ENCODE data around the gene TET1. TPM values are rescaled to one million over a fixed set of nuclear protein-coding genes. Genes with fewer than 3 reads are reported as not detected.
"Not testable (repeated sequence)": the region's sequence is repeated elsewhere in the genome, so short reads cannot be mapped to it uniquely, and the experiment has no call there.

The TET1 gene
- total and polyA plus RNA-seq, 2 donors from 2014 or later, result 0.22 to 2.2 TPM

DNA sequence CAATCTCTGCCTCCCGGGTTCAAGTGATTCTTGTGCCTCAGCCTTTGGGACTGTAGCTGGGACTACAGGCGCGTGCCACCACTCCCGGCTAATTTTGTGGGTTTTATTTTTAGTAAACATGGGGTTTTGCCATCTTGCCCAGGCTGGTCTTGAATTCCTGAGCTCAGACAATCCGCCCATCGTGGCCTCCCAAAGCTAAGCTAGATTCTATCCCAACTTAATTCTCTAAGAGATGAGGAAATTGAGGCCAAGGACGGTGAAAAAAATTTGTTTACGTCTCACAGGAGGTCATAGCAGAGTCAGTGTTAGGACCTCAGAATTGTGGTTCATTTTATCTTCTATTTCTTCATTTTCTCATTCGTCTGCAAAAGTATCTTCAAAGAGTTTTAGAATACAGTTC lies 167.0 kb downstream of the TET1 start:
- Histone ChIP-seq H3K4me1 (ENCODE audit: control insufficient read depth in 2 of 3, insufficient read depth in 2 of 3, low read depth in 1 of 3, low read length in 3 of 3) (peaks cover 0 to 4% (median under 1%) of the 10 kb centered on the region in 3 donors), H3K27me3 (ENCODE audit: control insufficient read depth, insufficient read depth, low read length) (no peaks in the 10 kb centered on the region), H3K36me3 (ENCODE audit: control insufficient read depth in 2 of 3, insufficient read depth in 3 of 3, low read length in 3 of 3) (peaks cover 2 to 15% (median 8%) of the 10 kb centered on the region in 3 donors), H3K9me3 (ENCODE audit: control insufficient read depth in 2 of 3, insufficient read depth in 1 of 3, low read length in 3 of 3) (no peaks in the 10 kb centered on the region), H3K9ac (ENCODE audit: low read length in 3 of 3) (no peak overlapping the region), H3K27ac (ENCODE audit: low read depth in 2 of 2, low read length in 2 of 2) (no peak overlapping the region), H3K4me3 (ENCODE audit: low read length in 3 of 3) (no peak overlapping the region)
- intact Hi-C loops (cut with DNase I), result no loop called here
- no peak for FAIRE-seq
- TF ChIP-seq, protein P1, sequence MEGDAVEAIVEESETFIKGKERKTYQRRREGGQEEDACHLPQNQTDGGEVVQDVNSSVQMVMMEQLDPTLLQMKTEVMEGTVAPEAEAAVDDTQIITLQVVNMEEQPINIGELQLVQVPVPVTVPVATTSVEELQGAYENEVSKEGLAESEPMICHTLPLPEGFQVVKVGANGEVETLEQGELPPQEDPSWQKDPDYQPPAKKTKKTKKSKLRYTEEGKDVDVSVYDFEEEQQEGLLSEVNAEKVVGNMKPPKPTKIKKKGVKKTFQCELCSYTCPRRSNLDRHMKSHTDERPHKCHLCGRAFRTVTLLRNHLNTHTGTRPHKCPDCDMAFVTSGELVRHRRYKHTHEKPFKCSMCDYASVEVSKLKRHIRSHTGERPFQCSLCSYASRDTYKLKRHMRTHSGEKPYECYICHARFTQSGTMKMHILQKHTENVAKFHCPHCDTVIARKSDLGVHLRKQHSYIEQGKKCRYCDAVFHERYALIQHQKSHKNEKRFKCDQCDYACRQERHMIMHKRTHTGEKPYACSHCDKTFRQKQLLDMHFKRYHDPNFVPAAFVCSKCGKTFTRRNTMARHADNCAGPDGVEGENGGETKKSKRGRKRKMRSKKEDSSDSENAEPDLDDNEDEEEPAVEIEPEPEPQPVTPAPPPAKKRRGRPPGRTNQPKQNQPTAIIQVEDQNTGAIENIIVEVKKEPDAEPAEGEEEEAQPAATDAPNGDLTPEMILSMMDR (IDR thresholded peaks at IDR 0.05; ENCODE audit: borderline replicate concordance, extremely low read depth, insufficient read depth), result no peak
- no peak for DNase-seq

DNA sequence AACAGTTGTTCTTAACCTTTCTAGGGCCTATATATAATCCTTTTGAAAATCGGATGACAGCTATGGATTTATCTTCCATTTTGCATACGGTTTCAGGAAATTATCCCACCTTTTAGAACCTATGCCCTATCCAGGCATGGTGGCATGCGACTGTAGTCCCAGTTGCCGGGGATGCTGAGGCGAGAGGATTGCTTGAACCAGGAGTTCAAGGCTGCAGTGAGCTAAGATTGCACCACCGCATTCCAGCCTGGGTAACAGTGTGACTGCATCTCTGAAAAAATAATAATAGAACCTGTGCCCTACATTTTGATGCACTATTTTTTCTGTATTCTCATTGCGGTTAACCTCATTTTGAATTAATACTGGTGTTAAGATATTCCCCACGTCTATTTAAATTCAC lies 172.5 kb downstream of the TET1 start:
- no peak overlapping the region for H3K9ac ChIP-seq (ENCODE audit: low read length in 3 of 3)
- FAIRE-seq, result no peak
- no peak overlapping the region for H3K27ac ChIP-seq (ENCODE audit: low read depth in 2 of 2, low read length in 2 of 2)
- H3K4me1 ChIP-seq (ENCODE audit: control insufficient read depth in 2 of 3, insufficient read depth in 2 of 3, low read depth in 1 of 3, low read length in 3 of 3), result no peaks in the 10 kb centered on the region
- TF ChIP-seq, protein P1 (IDR thresholded peaks at IDR 0.05; ENCODE audit: borderline replicate concordance, extremely low read depth, insufficient read depth), result no peak
- H3K9me3 ChIP-seq (ENCODE audit: control insufficient read depth in 2 of 3, insufficient read depth in 1 of 3, low read length in 3 of 3), result no peaks in the 10 kb centered on the region
- peaks cover 5 to 29% (median 10%) of the 10 kb centered on the region in 3 donors for H3K36me3 ChIP-seq (ENCODE audit: control insufficient read depth in 2 of 3, insufficient read depth in 3 of 3, low read length in 3 of 3)
- no peak overlapping the region for H3K4me3 ChIP-seq (ENCODE audit: low read length in 3 of 3)
- intact Hi-C loops (cut with DNase I), result no loop called here
- DNase-seq, result no peak
- no peaks in the 10 kb centered on the region for H3K27me3 ChIP-seq (ENCODE audit: control insufficient read depth, insufficient read depth, low read length)

DNA sequence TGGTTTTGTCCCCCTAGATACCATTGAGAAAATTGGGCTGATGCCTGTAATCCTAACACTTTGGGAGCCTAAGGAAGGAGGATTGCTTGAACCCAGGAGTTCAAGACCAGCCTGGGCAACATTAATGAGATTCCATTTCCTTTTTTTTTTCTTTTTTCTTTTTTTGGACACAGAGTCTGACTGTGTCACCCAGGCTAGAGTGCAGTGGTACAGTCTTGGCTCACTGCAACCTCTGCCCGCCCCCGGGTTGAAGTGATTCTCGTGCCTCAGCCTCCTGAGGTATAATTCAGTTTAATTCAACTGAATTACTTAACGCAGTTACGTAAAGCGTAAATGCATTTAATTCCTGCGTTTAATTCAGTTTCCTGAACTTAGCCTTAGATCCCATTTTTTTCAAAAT lies 174.2 kb downstream of the TET1 start:
- Histone ChIP-seq H3K36me3 (ENCODE audit: control insufficient read depth in 2 of 3, insufficient read depth in 3 of 3, low read length in 3 of 3) (peaks cover 8 to 36% (median 10%) of the 10 kb centered on the region in 3 donors), H3K9me3 (ENCODE audit: control insufficient read depth in 2 of 3, insufficient read depth in 1 of 3, low read length in 3 of 3) (no peaks in the 10 kb centered on the region), H3K9ac (ENCODE audit: low read length in 3 of 3) (no peak overlapping the region), H3K4me3 (ENCODE audit: low read length in 3 of 3) (no peak overlapping the region), H3K27me3 (ENCODE audit: control insufficient read depth, insufficient read depth, low read length) (no peaks in the 10 kb centered on the region), H3K27ac (ENCODE audit: low read depth in 2 of 2, low read length in 2 of 2) (no peak overlapping the region), H3K4me1 (ENCODE audit: control insufficient read depth in 2 of 3, insufficient read depth in 2 of 3, low read depth in 1 of 3, low read length in 3 of 3) (no peaks in the 10 kb centered on the region)
- FAIRE-seq, result no peak
- TF ChIP-seq, protein P1 (IDR thresholded peaks at IDR 0.05; ENCODE audit: borderline replicate concordance, extremely low read depth, insufficient read depth), result no peak
- intact Hi-C loops (cut with DNase I), result no loop called here
- no peak for DNase-seq

DNA sequence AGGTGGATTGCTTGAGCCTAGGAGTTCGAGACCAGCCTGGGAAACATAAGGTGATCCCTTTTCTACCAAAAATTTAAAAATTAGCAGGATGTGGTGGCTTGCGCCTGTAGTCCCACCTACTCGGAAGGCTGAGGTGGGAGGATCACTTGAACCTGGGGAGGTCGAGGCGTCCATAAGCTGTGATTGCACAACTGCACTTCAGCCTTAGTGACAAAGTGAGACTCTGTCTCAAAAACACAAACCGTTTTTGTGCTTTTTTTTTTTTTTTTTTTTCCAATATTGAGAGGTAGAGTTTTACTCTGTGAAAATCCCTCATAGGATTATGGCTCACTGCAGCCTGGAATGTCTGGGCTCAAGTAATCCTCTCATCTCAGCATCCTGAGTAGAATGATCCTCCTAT lies 175.0 kb downstream of the TET1 start:
- H3K9ac ChIP-seq (ENCODE audit: low read length in 3 of 3), result no peak overlapping the region
- DNase-seq (no peak), FAIRE-seq (no peak)
- peaks cover 8 to 44% (median 10%) of the 10 kb centered on the region in 3 donors for H3K36me3 ChIP-seq (ENCODE audit: control insufficient read depth in 2 of 3, insufficient read depth in 3 of 3, low read length in 3 of 3)
- H3K4me3 ChIP-seq (ENCODE audit: low read length in 3 of 3), result no peak overlapping the region
- H3K9me3 ChIP-seq (ENCODE audit: control insufficient read depth in 2 of 3, insufficient read depth in 1 of 3, low read length in 3 of 3), result no peaks in the 10 kb centered on the region
- H3K27ac ChIP-seq (ENCODE audit: low read depth in 2 of 2, low read length in 2 of 2), result no peak overlapping the region
- TF ChIP-seq, protein P1 (IDR thresholded peaks at IDR 0.05; ENCODE audit: borderline replicate concordance, extremely low read depth, insufficient read depth), result no peak
- intact Hi-C loops (cut with DNase I), result no loop called here
- H3K27me3 ChIP-seq (ENCODE audit: control insufficient read depth, insufficient read depth, low read length), result no peaks in the 10 kb centered on the region
- H3K4me1 ChIP-seq (ENCODE audit: control insufficient read depth in 2 of 3, insufficient read depth in 2 of 3, low read depth in 1 of 3, low read length in 3 of 3), result no peaks in the 10 kb centered on the region

DNA sequence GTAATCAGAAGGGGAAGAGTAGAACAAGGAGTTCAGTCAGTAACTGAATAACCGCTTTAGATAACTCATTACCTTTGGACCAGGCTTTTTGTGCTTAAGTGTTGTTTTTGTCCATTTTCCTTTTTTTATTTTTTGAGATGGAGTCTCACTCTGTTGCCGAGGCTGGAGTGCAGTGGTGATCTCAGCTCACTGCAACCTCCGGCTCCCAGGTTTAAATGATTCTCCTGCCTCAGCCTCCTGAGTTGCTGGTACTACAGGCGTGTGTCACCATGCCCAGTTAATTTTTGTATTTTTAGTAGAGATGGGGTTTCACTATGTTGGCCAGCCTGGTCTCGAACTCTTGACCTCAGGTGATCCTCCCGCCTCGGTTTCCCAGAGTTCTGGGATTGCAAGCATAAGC lies 175.6 kb downstream of the TET1 start:
- H3K9me3 ChIP-seq (ENCODE audit: control insufficient read depth in 2 of 3, insufficient read depth in 1 of 3, low read length in 3 of 3); H3K4me1 ChIP-seq (ENCODE audit: control insufficient read depth in 2 of 3, insufficient read depth in 2 of 3, low read depth in 1 of 3, low read length in 3 of 3); intact Hi-C loops (cut with DNase I); H3K27me3 ChIP-seq (ENCODE audit: control insufficient read depth, insufficient read depth, low read length); H3K9ac ChIP-seq (ENCODE audit: low read length in 3 of 3); FAIRE-seq; DNase-seq; H3K27ac ChIP-seq (ENCODE audit: low read depth in 2 of 2, low read length in 2 of 2); H3K4me3 ChIP-seq (ENCODE audit: low read length in 3 of 3): not testable (repeated sequence)
- peaks cover 10 to 45% (median 10%) of the 10 kb centered on the region in 3 donors for H3K36me3 ChIP-seq (ENCODE audit: control insufficient read depth in 2 of 3, insufficient read depth in 3 of 3, low read length in 3 of 3)

Data from kidney (tissue), 14 donors.